Body of pancreas (tissue), 4 donors: ENCODE results near the gene CACNA1H.
"Not testable (repeated sequence)": the region's sequence is repeated elsewhere in the genome, so short reads cannot be mapped to it uniquely, and the experiment has no call there.

Experiments
- POLR2A ChIP-seq, 3 donors: fragments of 450-650 bp; IDR thresholded peaks; one replicate each; pipeline ENCODE4 v1.6.1; 2016; ENCODE audit warnings: antibody characterized with exemption in 3 of 3, mild to moderate bottlenecking in 2 of 3
- TF ChIP-seq, protein P1 (sequence below), 7 experiments: fragments of 450-650 bp in 4 of 7; fragments of 200-600 bp in 3 of 7; sonication (generic) in 3 of 7; IDR thresholded peaks; one replicate each; pipeline ENCODE4 v1.5.1; 2016 to 2019; ENCODE audit warnings: antibody characterized with exemption in 7 of 7

DNA sequence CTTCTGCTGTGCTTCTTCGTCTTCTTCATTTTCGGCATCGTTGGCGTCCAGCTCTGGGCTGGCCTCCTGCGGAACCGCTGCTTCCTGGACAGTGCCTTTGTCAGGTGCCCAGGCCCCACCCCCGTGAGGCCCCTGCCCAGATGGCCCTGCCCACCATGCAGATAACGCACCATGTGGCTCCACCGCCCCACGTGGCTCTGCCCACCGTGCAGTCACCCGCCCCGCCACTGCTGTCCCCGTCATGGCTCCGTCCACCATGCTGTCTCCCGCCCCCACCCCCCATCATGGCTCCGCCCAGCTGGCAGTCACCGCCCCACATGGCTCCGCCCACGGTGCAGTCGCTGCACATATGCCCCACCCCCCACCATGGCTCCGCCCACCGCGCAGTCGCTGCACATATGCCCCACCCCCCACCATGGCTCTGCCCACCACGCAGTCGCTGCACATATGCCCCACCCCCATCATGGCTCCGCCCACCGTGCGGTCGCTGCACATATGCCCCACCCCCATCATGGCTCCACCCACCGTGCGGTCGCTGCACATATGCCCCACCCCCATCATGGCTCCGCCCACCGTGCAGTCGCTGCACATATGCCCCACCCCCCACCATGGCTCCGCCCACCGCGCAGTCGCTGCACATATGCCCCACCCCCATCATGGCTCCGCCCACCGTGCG lies 45.9 kb downstream of the CACNA1H start:
- TF ChIP-seq, protein P1, sequence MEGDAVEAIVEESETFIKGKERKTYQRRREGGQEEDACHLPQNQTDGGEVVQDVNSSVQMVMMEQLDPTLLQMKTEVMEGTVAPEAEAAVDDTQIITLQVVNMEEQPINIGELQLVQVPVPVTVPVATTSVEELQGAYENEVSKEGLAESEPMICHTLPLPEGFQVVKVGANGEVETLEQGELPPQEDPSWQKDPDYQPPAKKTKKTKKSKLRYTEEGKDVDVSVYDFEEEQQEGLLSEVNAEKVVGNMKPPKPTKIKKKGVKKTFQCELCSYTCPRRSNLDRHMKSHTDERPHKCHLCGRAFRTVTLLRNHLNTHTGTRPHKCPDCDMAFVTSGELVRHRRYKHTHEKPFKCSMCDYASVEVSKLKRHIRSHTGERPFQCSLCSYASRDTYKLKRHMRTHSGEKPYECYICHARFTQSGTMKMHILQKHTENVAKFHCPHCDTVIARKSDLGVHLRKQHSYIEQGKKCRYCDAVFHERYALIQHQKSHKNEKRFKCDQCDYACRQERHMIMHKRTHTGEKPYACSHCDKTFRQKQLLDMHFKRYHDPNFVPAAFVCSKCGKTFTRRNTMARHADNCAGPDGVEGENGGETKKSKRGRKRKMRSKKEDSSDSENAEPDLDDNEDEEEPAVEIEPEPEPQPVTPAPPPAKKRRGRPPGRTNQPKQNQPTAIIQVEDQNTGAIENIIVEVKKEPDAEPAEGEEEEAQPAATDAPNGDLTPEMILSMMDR (IDR thresholded peaks at IDR 0.05), result not testable (repeated sequence)
- not testable (repeated sequence) for TF ChIP-seq POLR2A (IDR thresholded peaks at IDR 0.05)
